ENCODE data around the gene TAF1L.

Gene TAF1L

GRCh38 chr9:32587901-32588300, 47.6 kb downstream of the TAF1L start:
- DNase-seq, result no peak

GRCh38 chr9:32584784-32585183, 50.7 kb downstream of the TAF1L start:
- DNase-seq, result no peak

GRCh38 chr9:32581512-32582143, 53.8 kb downstream of the TAF1L start:
- peak; percentile 23 for DNase-seq

DNA sequence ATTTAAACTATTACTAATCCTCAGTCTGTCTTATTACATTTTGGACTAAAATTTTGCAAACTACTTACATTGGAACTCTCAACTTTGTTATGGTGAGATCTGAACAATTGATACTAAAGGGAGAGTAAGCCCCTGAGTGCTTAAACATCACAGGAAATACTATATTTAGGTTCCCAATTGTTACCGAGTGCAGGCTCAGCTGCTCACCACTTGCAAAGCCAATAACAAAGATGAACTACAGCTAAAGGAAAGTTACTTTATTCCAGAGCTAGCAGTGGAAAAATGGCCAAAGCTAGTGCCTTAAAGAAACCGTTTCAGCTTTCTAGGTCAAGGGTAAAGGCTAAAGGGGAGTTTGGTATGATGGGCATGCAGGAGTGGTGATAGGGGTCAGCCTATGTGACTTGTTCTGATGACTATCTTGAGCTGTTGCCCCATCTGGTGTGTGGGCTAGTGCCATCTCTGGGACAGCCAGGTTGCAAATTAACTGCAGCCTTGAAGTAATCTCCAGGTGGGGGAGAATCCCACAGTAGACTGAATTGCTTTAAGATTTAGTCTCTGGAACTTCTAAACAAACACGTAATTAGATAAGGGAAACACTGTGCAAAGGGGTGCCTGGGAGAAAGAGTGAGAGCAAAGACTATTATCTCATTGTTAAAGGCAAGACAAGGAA, 54.7 kb downstream of the TAF1L start:
- no peak for DNase-seq

- DNase-seq, result peak; percentile 65
Observed at GRCh38 chr9:32579706-32580331, 55.6 kb downstream of the TAF1L start.
